PFSK-1 (cell line): ENCODE data around the gene COLEC12.

Experiments
- POLR2AphosphoS5 ChIP-seq: IDR thresholded peaks from 2 replicates; pipeline ENCODE4 v1.6.1; 2012; ENCODE audit warnings: low read depth, mild to moderate bottlenecking, control low read depth, low read length, moderate library complexity
- REST ChIP-seq, 2 experiments: IDR thresholded peaks; 2 replicates each; pipeline versions ENCODE4 v1.6.1 to v1.8.0; 2011 to 2012; ENCODE audit warnings: low read depth in 2 of 2, low read length in 2 of 2, control low read depth in 1 of 2, inconsistent platforms in 1 of 2, mild to moderate bottlenecking in 1 of 2, moderate library complexity in 1 of 2; ENCODE audit not compliant: insufficient read depth in 1 of 2
- SIN3A ChIP-seq: IDR thresholded peaks from 2 replicates; pipeline ENCODE4 v1.6.1; 2012; ENCODE audit warnings: mild to moderate bottlenecking, low read length, moderate library complexity, borderline replicate concordance; ENCODE audit not compliant: insufficient read depth
- TAF1 ChIP-seq: IDR thresholded peaks from 2 replicates; pipeline ENCODE4 v1.6.1; 2012; ENCODE audit warnings: low read length, control low read depth, borderline replicate concordance; ENCODE audit not compliant: insufficient read depth

GRCh38 chr18:493986-494983 is 6.2 kb downstream of the COLEC12 start:
- no peak for TF ChIP-seq POLR2AphosphoS5
- no peak for TF ChIP-seq TAF1
- TF ChIP-seq REST (IDR thresholded peaks at IDR 0.05; ENCODE audit: insufficient read depth in 1 of 2, low read depth in 2 of 2, low read length in 2 of 2), result no peak
- TF ChIP-seq SIN3A, result no peak
